Measurements from ENCODE around the gene ZDHHC22.

ZDHHC22 gene

DNA sequence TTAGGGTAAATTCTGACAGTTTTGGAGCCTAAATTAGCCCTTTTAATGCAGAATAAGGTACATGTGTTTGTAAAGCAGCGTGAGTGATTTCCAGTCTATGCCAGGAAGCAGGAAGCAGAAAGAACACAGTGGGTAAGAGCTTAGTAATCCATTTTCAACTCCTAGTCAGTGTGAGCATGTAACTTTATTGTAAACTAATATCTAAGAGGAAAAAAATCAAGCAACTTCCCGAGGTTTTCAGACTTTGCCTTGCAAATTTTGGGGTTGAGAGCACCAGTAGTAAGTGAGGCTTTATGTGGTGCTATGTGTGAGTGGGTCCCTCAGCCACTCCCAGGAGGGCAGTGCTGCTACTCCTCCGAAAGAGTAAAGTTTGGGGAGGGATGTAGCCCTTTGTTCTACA, 40.6 kb downstream of the ZDHHC22 start:
- Histone ChIP-seq H3K27me3 (ENCODE audit: control insufficient read depth, low read length) (no peaks in the 10 kb centered on the region), H3K9me3 (ENCODE audit: control insufficient read depth, insufficient read depth, low read length) (no peaks in the 10 kb centered on the region), H4K20me1 (ENCODE audit: control insufficient read depth, insufficient read depth, low read depth, low read length) (no peaks in the 10 kb centered on the region; the same call in 1 of the 2 replicates), H3F3A (ENCODE audit: control insufficient read depth, insufficient read depth) (peaks cover 4% of the 10 kb centered on the region; the same call in 1 of the 2 replicates), H3K27ac (ENCODE audit: low read depth, low read length) (peak overlapping the region; percentile 88), H3K4me2 (ENCODE audit: low read length) (peak overlapping the region; percentile 98), H3K4me3 (ENCODE audit: low read length) (peak overlapping the region; percentile 69), H3K4me1 (ENCODE audit: control insufficient read depth, low read length) (peaks cover 69% of the 10 kb centered on the region), H3K9me2 (replicated peaks; ENCODE audit: control insufficient read depth, low read length) (no peaks in the 10 kb centered on the region), H3K36me3 (ENCODE audit: control insufficient read depth, low read length) (peaks cover 50% of the 10 kb centered on the region), H3K79me2 (ENCODE audit: control insufficient read depth, low read length) (peaks cover 91% of the 10 kb centered on the region)
- no peak for TF ChIP-seq EZH2phosphoT487 (IDR thresholded peaks at IDR 0.05; ENCODE audit: borderline replicate concordance, low read length)
- TF ChIP-seq, protein P1, sequence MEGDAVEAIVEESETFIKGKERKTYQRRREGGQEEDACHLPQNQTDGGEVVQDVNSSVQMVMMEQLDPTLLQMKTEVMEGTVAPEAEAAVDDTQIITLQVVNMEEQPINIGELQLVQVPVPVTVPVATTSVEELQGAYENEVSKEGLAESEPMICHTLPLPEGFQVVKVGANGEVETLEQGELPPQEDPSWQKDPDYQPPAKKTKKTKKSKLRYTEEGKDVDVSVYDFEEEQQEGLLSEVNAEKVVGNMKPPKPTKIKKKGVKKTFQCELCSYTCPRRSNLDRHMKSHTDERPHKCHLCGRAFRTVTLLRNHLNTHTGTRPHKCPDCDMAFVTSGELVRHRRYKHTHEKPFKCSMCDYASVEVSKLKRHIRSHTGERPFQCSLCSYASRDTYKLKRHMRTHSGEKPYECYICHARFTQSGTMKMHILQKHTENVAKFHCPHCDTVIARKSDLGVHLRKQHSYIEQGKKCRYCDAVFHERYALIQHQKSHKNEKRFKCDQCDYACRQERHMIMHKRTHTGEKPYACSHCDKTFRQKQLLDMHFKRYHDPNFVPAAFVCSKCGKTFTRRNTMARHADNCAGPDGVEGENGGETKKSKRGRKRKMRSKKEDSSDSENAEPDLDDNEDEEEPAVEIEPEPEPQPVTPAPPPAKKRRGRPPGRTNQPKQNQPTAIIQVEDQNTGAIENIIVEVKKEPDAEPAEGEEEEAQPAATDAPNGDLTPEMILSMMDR (IDR thresholded peaks at IDR 0.05; ENCODE audit: low read depth, low read length, poor library complexity, severe bottlenecking): no peak

DNA sequence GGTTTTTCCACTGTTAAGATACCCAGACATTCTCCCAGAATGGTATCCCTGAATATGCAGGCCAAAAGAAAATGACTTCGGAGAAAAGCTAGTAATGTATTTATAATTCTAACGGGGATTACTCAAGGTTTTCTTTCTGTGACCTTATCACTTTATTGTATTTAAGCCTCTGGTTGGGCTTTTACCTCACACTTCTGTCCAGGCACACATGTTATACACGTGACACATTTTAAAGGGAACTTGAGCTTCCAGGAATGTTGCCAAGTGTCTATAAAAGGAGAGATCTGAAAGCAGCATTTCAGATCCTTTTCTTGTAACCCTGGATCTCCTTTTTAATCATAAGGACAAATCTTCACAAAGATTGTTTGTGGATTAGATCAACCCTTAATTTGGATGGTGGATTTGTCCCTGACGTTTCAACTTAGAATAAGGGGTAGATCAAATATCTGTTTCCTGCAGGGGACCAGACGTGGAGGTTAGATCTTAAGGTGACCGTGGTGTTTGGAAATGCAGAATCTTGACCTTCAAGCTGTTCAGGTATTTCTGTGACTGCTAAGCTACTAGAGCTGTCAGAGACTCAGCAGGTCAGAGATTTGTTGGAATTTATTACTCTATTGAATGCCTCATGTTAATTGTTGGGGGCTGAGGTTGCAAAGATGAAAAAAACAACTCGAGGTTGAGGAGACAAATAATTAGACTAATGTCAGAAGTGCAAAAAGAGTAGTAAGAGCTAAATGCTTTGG, 42.0 kb downstream of the ZDHHC22 start:
- Histone ChIP-seq H3K27me3 (ENCODE audit: control insufficient read depth, low read length) (no peaks in the 10 kb centered on the region), H4K20me1 (ENCODE audit: control insufficient read depth, insufficient read depth, low read depth, low read length) (no peaks in the 10 kb centered on the region), H3K36me3 (ENCODE audit: control insufficient read depth, low read length) (peaks cover 39% of the 10 kb centered on the region), H3K9me2 (replicated peaks; ENCODE audit: control insufficient read depth, low read length) (no peaks in the 10 kb centered on the region), H3K4me3 (ENCODE audit: low read length) (peak overlapping the region; percentile 94), H3F3A (ENCODE audit: control insufficient read depth, insufficient read depth) (peaks cover 12% of the 10 kb centered on the region), H3K27ac (ENCODE audit: low read depth, low read length) (peak overlapping the region; percentile 1), H3K9me3 (ENCODE audit: control insufficient read depth, insufficient read depth, low read length) (no peaks in the 10 kb centered on the region), H3K4me2 (ENCODE audit: low read length) (peak overlapping the region; percentile 98), H3K79me2 (ENCODE audit: control insufficient read depth, low read length) (peaks cover 82% of the 10 kb centered on the region), H3K4me1 (ENCODE audit: control insufficient read depth, low read length) (peaks cover 59% of the 10 kb centered on the region)
- TF ChIP-seq, protein P1 (IDR thresholded peaks at IDR 0.05; ENCODE audit: low read depth, low read length, poor library complexity, severe bottlenecking): no peak
- no peak for TF ChIP-seq EZH2phosphoT487 (IDR thresholded peaks at IDR 0.05; ENCODE audit: borderline replicate concordance, low read length)

DNA sequence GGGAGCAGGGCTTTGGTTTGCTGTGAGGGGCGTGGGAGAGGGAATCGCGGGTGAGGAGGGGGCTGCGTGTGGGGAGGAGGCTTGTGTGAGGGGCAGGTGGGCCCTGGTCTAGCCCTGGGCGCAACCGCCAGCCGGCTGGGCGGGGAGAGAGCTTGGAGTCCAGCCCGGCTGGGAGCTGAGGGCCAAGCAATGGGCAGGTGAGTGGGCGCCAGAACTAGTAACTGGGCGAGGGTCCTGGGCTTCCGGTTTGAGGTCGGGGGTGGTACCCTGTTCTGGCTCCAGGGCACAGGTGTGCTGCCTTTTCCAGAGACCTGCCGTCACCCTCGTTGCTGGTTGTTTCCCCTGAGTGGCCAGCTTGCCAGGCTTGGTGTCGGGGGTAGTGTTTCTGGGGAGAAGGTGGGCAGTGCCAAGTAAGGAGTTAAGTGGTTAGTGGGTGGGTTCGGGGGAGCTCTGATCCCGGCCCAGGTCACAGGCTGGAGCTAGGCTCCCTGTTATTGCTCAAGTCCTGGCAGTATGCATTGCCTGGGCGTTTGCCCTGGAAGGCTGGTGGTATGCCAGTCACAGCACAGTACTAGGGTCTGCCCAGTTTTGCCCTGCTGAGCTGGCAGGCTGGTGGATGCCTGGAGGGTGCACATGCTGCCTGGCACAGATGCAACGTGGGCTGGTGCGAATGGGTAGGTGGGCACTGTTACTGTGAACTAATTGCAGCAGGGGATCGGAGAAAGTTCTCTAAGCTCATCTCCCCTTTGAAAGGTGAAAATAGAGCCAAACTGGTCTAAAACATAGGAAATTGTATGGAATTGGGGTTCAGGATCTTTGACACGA, 42.9 kb downstream of the ZDHHC22 start:
- Histone ChIP-seq H3K4me1 (ENCODE audit: control insufficient read depth, low read length) (peaks cover 59% of the 10 kb centered on the region), H3K4me2 (ENCODE audit: low read length) (peak overlapping the region; percentile 98), H3K79me2 (ENCODE audit: control insufficient read depth, low read length) (peaks cover 74% of the 10 kb centered on the region), H3K4me3 (ENCODE audit: low read length) (peak overlapping the region; percentile 94), H4K20me1 (ENCODE audit: control insufficient read depth, insufficient read depth, low read depth, low read length) (no peaks in the 10 kb centered on the region), H3K9me2 (replicated peaks; ENCODE audit: control insufficient read depth, low read length) (no peaks in the 10 kb centered on the region), H3K27me3 (ENCODE audit: control insufficient read depth, low read length) (no peaks in the 10 kb centered on the region), H3K27ac (ENCODE audit: low read depth, low read length) (peak overlapping the region; percentile 82), H3K9me3 (ENCODE audit: control insufficient read depth, insufficient read depth, low read length) (no peaks in the 10 kb centered on the region), H3F3A (ENCODE audit: control insufficient read depth, insufficient read depth) (peaks cover 12% of the 10 kb centered on the region), H3K36me3 (ENCODE audit: control insufficient read depth, low read length) (peaks cover 34% of the 10 kb centered on the region)
- TF ChIP-seq, protein P1 (IDR thresholded peaks at IDR 0.05; ENCODE audit: low read depth, low read length, poor library complexity, severe bottlenecking): no peak
- TF ChIP-seq EZH2phosphoT487 (IDR thresholded peaks at IDR 0.05; ENCODE audit: borderline replicate concordance, low read length): no peak

All from DOHH2 (cell line).